ENCODE measurements around the gene CYP26A1.
A peak's percentile ranks its signal among the peaks of the same experiment; 100 is the strongest.

Gene CYP26A1

DNA sequence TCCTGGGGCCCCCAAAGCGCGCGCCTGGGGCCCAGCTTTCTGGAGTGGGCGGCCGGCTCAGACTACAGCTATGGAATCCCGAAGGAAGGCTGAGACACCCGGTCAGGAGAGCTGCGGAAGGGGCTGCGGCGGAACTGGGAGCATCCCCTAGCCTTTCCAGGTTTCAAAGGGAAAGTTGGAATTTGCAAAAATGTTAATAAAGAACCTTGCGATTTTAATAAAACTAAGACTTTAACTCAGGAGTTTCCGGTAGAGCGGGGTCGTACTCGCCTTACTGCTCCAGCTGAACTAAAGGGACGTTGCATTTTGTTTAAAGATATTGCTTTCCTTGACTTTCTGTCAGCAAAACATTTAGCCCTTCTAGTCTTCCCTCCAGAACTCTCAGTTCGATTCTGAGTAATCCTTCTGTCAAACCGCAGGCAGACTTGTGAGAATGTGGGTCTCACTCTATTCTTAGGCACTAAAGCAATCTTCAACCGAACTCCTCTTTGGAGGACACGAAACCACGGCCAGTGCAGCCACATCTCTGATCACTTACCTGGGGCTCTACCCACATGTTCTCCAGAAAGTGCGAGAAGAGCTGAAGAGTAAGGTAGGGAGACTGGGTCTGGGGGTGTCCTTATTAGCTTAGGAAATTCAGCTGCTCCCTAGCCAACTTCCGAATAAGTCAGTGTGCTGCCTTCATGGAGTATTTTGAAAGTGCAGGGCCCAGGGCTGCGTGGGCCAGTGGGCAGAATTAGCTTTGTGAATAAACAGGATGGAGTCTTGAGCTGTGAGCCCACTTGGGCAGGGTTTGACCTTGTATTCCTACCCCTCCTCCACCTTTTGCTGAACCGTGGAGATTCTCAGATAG lies 1.9 kb downstream of the CYP26A1 start:
- TF ChIP-seq, protein P1, sequence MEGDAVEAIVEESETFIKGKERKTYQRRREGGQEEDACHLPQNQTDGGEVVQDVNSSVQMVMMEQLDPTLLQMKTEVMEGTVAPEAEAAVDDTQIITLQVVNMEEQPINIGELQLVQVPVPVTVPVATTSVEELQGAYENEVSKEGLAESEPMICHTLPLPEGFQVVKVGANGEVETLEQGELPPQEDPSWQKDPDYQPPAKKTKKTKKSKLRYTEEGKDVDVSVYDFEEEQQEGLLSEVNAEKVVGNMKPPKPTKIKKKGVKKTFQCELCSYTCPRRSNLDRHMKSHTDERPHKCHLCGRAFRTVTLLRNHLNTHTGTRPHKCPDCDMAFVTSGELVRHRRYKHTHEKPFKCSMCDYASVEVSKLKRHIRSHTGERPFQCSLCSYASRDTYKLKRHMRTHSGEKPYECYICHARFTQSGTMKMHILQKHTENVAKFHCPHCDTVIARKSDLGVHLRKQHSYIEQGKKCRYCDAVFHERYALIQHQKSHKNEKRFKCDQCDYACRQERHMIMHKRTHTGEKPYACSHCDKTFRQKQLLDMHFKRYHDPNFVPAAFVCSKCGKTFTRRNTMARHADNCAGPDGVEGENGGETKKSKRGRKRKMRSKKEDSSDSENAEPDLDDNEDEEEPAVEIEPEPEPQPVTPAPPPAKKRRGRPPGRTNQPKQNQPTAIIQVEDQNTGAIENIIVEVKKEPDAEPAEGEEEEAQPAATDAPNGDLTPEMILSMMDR (IDR thresholded peaks at IDR 0.05; ENCODE audit: low read depth, low read length): no peak
- TF ChIP-seq EZH2phosphoT487 (IDR thresholded peaks at IDR 0.05; ENCODE audit: low read depth): no peak
- no peaks in the 10 kb centered on the region for H3K79me2 ChIP-seq (ENCODE audit: low read length)
- no peaks in the 10 kb centered on the region for H4K20me1 ChIP-seq (ENCODE audit: insufficient read depth, low read length)
- no peak overlapping the region for H3K4me3 ChIP-seq (ENCODE audit: low read length)
- H3K9ac ChIP-seq (ENCODE audit: low read length): no peak overlapping the region
- 0 out of 2 replicates have a peak, but pooled peaks cover 3% of the 10 kb centered on the region for H3K27me3 ChIP-seq (ENCODE audit: low read depth, low read length)
- H3K27ac ChIP-seq (ENCODE audit: low read length): no peak overlapping the region
- no peaks in the 10 kb centered on the region for H3K9me3 ChIP-seq (ENCODE audit: insufficient read depth, low read length)
- no peak overlapping the region for H2AFZ ChIP-seq (ENCODE audit: low read depth, low read length)
- H3K4me1 ChIP-seq (ENCODE audit: low read length): peaks cover 12% of the 10 kb centered on the region
- H3K4me2 ChIP-seq (ENCODE audit: low read length): peak overlapping the region; percentile 16; the same call in 1 of the 2 replicates
- H3K36me3 ChIP-seq (replicated peaks; ENCODE audit: low read depth, low read length): no peaks in the 10 kb centered on the region

- Histone ChIP-seq H3K79me2 (ENCODE audit: low read length) (no peaks in the 10 kb centered on the region), H3K9me3 (ENCODE audit: insufficient read depth, low read length) (no peaks in the 10 kb centered on the region), H4K20me1 (ENCODE audit: insufficient read depth, low read length) (no peaks in the 10 kb centered on the region), H3K4me1 (ENCODE audit: low read length) (peaks cover 12% of the 10 kb centered on the region), H3K4me3 (ENCODE audit: low read length) (no peak overlapping the region), H3K4me2 (ENCODE audit: low read length) (no peak overlapping the region), H3K27me3 (ENCODE audit: low read depth, low read length) (0 out of 2 replicates have a peak, but pooled peaks cover 3% of the 10 kb centered on the region), H2AFZ (ENCODE audit: low read depth, low read length) (no peak overlapping the region), H3K9ac (ENCODE audit: low read length) (no peak overlapping the region), H3K27ac (ENCODE audit: low read length) (no peak overlapping the region), H3K36me3 (replicated peaks; ENCODE audit: low read depth, low read length) (no peaks in the 10 kb centered on the region)
- TF ChIP-seq EZH2phosphoT487 (IDR thresholded peaks at IDR 0.05; ENCODE audit: low read depth): no peak
- TF ChIP-seq, protein P1 (IDR thresholded peaks at IDR 0.05; ENCODE audit: low read depth, low read length): no peak
Observed at GRCh38 chr10:93076871-93077270, 3.2 kb downstream of the CYP26A1 start.

DNA sequence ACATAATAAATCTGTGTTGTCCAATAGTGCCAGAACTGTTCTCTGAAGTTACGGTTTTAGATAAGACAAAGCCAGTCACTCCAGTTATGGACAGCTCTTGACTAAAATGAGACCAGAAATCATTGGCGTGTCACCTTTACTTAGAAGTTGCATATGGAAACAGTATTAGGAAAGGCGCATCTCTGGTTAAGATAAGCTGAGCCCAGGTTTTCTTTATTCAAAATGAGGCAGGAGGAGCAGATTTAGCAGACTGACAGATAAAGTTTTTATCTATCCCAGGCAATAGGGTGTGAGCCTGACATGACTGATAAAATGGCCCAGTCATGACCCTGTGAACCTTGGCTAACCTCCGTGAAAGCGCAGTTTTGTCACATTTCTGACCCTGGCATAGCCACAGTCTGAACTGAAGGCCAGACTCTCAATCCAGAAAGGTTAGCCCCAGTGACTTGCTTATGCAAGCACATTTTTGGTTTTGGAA lies 4.2 kb downstream of the CYP26A1 start:
- Histone ChIP-seq H4K20me1 (ENCODE audit: insufficient read depth, low read length) (no peaks in the 10 kb centered on the region), H3K79me2 (ENCODE audit: low read length) (no peaks in the 10 kb centered on the region), H3K36me3 (replicated peaks; ENCODE audit: low read depth, low read length) (no peaks in the 10 kb centered on the region), H3K27ac (ENCODE audit: low read length) (no peak overlapping the region), H3K4me2 (ENCODE audit: low read length) (no peak overlapping the region), H3K27me3 (ENCODE audit: low read depth, low read length) (0 out of 2 replicates have a peak, but pooled peaks cover 3% of the 10 kb centered on the region), H3K4me1 (ENCODE audit: low read length) (peaks cover 12% of the 10 kb centered on the region), H2AFZ (ENCODE audit: low read depth, low read length) (no peak overlapping the region), H3K9me3 (ENCODE audit: insufficient read depth, low read length) (no peaks in the 10 kb centered on the region), H3K4me3 (ENCODE audit: low read length) (no peak overlapping the region), H3K9ac (ENCODE audit: low read length) (no peak overlapping the region)
- TF ChIP-seq EZH2phosphoT487 (IDR thresholded peaks at IDR 0.05; ENCODE audit: low read depth): no peak
- TF ChIP-seq, protein P1 (IDR thresholded peaks at IDR 0.05; ENCODE audit: low read depth, low read length): no peak

DNA sequence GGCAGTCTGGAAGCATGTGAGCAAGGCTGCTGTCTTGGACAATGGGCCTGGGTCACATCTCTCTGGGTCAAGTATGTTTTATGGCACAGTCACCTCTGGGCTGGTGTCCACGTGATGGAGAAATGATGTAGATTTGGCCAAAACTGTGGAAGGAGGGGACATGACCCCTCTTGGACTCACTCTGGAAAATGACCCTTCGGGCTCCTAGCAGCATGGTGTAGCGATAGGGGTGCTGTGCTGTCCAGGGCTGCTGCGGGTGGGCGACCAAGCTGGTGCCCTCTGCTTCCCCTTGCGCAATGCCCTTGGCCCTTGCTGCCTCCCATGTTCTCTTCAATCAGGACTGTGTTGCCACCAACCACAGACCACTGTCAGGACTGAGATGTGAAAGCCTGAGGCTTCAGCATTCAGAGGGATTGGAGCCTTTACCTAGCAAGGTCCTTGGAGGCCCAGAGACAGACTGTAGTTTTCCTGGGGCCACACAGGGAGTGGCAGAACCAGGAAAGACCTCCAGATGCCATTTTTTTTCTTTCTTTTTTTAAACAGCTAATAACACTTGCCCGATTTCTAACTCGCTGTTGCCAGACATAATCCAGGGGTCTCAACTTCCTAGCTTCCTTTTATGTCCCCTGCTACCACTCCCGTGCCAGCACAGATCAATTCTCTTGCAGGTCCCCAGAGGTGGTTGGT lies 6.1 kb downstream of the CYP26A1 start:
- Histone ChIP-seq H3K4me2 (ENCODE audit: low read length) (peak overlapping the region; percentile 90), H3K27ac (ENCODE audit: low read length) (no peak overlapping the region), H3K9ac (ENCODE audit: low read length) (no peak overlapping the region), H2AFZ (ENCODE audit: low read depth, low read length) (no peak overlapping the region), H3K4me3 (ENCODE audit: low read length) (peak overlapping the region; percentile 69), H4K20me1 (ENCODE audit: insufficient read depth, low read length) (no peaks in the 10 kb centered on the region), H3K27me3 (ENCODE audit: low read depth, low read length) (0 out of 2 replicates have a peak, but pooled peaks cover 3% of the 10 kb centered on the region), H3K79me2 (ENCODE audit: low read length) (no peaks in the 10 kb centered on the region), H3K36me3 (replicated peaks; ENCODE audit: low read depth, low read length) (no peaks in the 10 kb centered on the region), H3K4me1 (ENCODE audit: low read length) (peaks cover 12% of the 10 kb centered on the region), H3K9me3 (ENCODE audit: insufficient read depth, low read length) (no peaks in the 10 kb centered on the region)
- TF ChIP-seq EZH2phosphoT487 (IDR thresholded peaks at IDR 0.05; ENCODE audit: low read depth): no peak
- TF ChIP-seq, protein P1 (IDR thresholded peaks at IDR 0.05; ENCODE audit: low read depth, low read length): no peak
